ENCODE results near the gene AP4E1.

The AP4E1 gene

GRCh38 chr15:50993598-50993997 is 85.1 kb downstream of the AP4E1 start:
- Histone ChIP-seq H3K27me3 (ENCODE audit: control insufficient read depth, insufficient read depth, low read length) (no peaks in the 10 kb centered on the region), H3K36me3 (ENCODE audit: control insufficient read depth, low read depth, low read length) (peaks cover 4% of the 10 kb centered on the region), H3K4me3 (ENCODE audit: low read length) (no peak overlapping the region), H3K4me1 (ENCODE audit: control insufficient read depth, low read depth, low read length) (peaks cover 3% of the 10 kb centered on the region), H3K9me3 (ENCODE audit: control insufficient read depth, low read depth, low read length) (no peaks in the 10 kb centered on the region), H3K9ac (ENCODE audit: low read length) (no peak overlapping the region), H3K27ac (ENCODE audit: low read length) (no peak overlapping the region)

- Histone ChIP-seq H3K27ac (ENCODE audit: low read length) (no peak overlapping the region), H3K36me3 (ENCODE audit: control insufficient read depth, low read depth, low read length) (peaks cover 7% of the 10 kb centered on the region), H3K9ac (ENCODE audit: low read length) (no peak overlapping the region), H3K27me3 (ENCODE audit: control insufficient read depth, insufficient read depth, low read length) (no peaks in the 10 kb centered on the region), H3K4me3 (ENCODE audit: low read length) (no peak overlapping the region), H3K9me3 (ENCODE audit: control insufficient read depth, low read depth, low read length) (no peaks in the 10 kb centered on the region), H3K4me1 (ENCODE audit: control insufficient read depth, low read depth, low read length) (peaks cover 3% of the 10 kb centered on the region)
Observed at GRCh38 chr15:50996641-50997040, 88.2 kb downstream of the AP4E1 start.

- Histone ChIP-seq H3K9me3 (ENCODE audit: control insufficient read depth, low read depth, low read length) (no peaks in the 10 kb centered on the region), H3K4me1 (ENCODE audit: control insufficient read depth, low read depth, low read length) (peaks cover 3% of the 10 kb centered on the region), H3K9ac (ENCODE audit: low read length) (no peak overlapping the region), H3K4me3 (ENCODE audit: low read length) (no peak overlapping the region), H3K27me3 (ENCODE audit: control insufficient read depth, insufficient read depth, low read length) (no peaks in the 10 kb centered on the region), H3K36me3 (ENCODE audit: control insufficient read depth, low read depth, low read length) (peaks cover 7% of the 10 kb centered on the region), H3K27ac (ENCODE audit: low read length) (no peak overlapping the region)
Observed at GRCh38 chr15:50997371-50998051, 89.0 kb downstream of the AP4E1 start.

GRCh38 chr15:51004103-51004551 is 95.6 kb downstream of the AP4E1 start:
- no peaks in the 10 kb centered on the region for H3K27me3 ChIP-seq (ENCODE audit: control insufficient read depth, insufficient read depth, low read length)
- H3K27ac ChIP-seq (ENCODE audit: low read length): no peak overlapping the region
- no peak overlapping the region for H3K4me3 ChIP-seq (ENCODE audit: low read length)
- no peak overlapping the region for H3K9ac ChIP-seq (ENCODE audit: low read length)
- H3K36me3 ChIP-seq (ENCODE audit: control insufficient read depth, low read depth, low read length): peaks cover 3% of the 10 kb centered on the region
- H3K9me3 ChIP-seq (ENCODE audit: control insufficient read depth, low read depth, low read length): no peaks in the 10 kb centered on the region
- H3K4me1 ChIP-seq (ENCODE audit: control insufficient read depth, low read depth, low read length): peaks cover 2% of the 10 kb centered on the region

GRCh38 chr15:51006336-51006985 is 98.0 kb downstream of the AP4E1 start:
- no peak overlapping the region for H3K27ac ChIP-seq (ENCODE audit: low read length)
- H3K4me3 ChIP-seq (ENCODE audit: low read length): no peak overlapping the region
- H3K9me3 ChIP-seq (ENCODE audit: control insufficient read depth, low read depth, low read length): no peaks in the 10 kb centered on the region
- no peaks in the 10 kb centered on the region for H3K27me3 ChIP-seq (ENCODE audit: control insufficient read depth, insufficient read depth, low read length)
- peaks cover 2% of the 10 kb centered on the region for H3K36me3 ChIP-seq (ENCODE audit: control insufficient read depth, low read depth, low read length)
- H3K4me1 ChIP-seq (ENCODE audit: control insufficient read depth, low read depth, low read length): peaks cover 2% of the 10 kb centered on the region
- no peak overlapping the region for H3K9ac ChIP-seq (ENCODE audit: low read length)

GRCh38 chr15:51007131-51007666 is 98.7 kb downstream of the AP4E1 start:
- Histone ChIP-seq H3K27ac (ENCODE audit: low read length) (no peak overlapping the region), H3K4me1 (ENCODE audit: control insufficient read depth, low read depth, low read length) (peaks cover 2% of the 10 kb centered on the region), H3K9me3 (ENCODE audit: control insufficient read depth, low read depth, low read length) (no peaks in the 10 kb centered on the region), H3K27me3 (ENCODE audit: control insufficient read depth, insufficient read depth, low read length) (no peaks in the 10 kb centered on the region), H3K9ac (ENCODE audit: low read length) (no peak overlapping the region), H3K4me3 (ENCODE audit: low read length) (no peak overlapping the region), H3K36me3 (ENCODE audit: control insufficient read depth, low read depth, low read length) (no peaks in the 10 kb centered on the region)

- Histone ChIP-seq H3K27me3 (ENCODE audit: control insufficient read depth, insufficient read depth, low read length) (no peaks in the 10 kb centered on the region), H3K4me3 (ENCODE audit: low read length) (no peak overlapping the region), H3K27ac (ENCODE audit: low read length) (no peak overlapping the region), H3K4me1 (ENCODE audit: control insufficient read depth, low read depth, low read length) (no peaks in the 10 kb centered on the region), H3K36me3 (ENCODE audit: control insufficient read depth, low read depth, low read length) (no peaks in the 10 kb centered on the region), H3K9ac (ENCODE audit: low read length) (no peak overlapping the region), H3K9me3 (ENCODE audit: control insufficient read depth, low read depth, low read length) (no peaks in the 10 kb centered on the region)
Observed at GRCh38 chr15:51011212-51011611, 102.7 kb downstream of the AP4E1 start.

GRCh38 chr15:51016615-51017014 is 108.1 kb downstream of the AP4E1 start:
- Histone ChIP-seq H3K9me3 (ENCODE audit: control insufficient read depth, low read depth, low read length) (no peaks in the 10 kb centered on the region), H3K36me3 (ENCODE audit: control insufficient read depth, low read depth, low read length) (no peaks in the 10 kb centered on the region), H3K4me3 (ENCODE audit: low read length) (no peak overlapping the region), H3K27me3 (ENCODE audit: control insufficient read depth, insufficient read depth, low read length) (no peaks in the 10 kb centered on the region), H3K4me1 (ENCODE audit: control insufficient read depth, low read depth, low read length) (no peaks in the 10 kb centered on the region), H3K27ac (ENCODE audit: low read length) (no peak overlapping the region), H3K9ac (ENCODE audit: low read length) (no peak overlapping the region)

- Histone ChIP-seq H3K9me3 (ENCODE audit: control insufficient read depth, low read depth, low read length) (no peaks in the 10 kb centered on the region), H3K36me3 (ENCODE audit: control insufficient read depth, low read depth, low read length) (no peaks in the 10 kb centered on the region), H3K4me3 (ENCODE audit: low read length) (no peak overlapping the region), H3K27ac (ENCODE audit: low read length) (no peak overlapping the region), H3K4me1 (ENCODE audit: control insufficient read depth, low read depth, low read length) (no peaks in the 10 kb centered on the region), H3K9ac (ENCODE audit: low read length) (no peak overlapping the region), H3K27me3 (ENCODE audit: control insufficient read depth, insufficient read depth, low read length) (no peaks in the 10 kb centered on the region)
Observed at GRCh38 chr15:51022206-51022605, 113.7 kb downstream of the AP4E1 start.

GRCh38 chr15:51023499-51023898 is 115.0 kb downstream of the AP4E1 start:
- no peak overlapping the region for H3K27ac ChIP-seq (ENCODE audit: low read length)
- H3K4me1 ChIP-seq (ENCODE audit: control insufficient read depth, low read depth, low read length): no peaks in the 10 kb centered on the region
- H3K9me3 ChIP-seq (ENCODE audit: control insufficient read depth, low read depth, low read length): no peaks in the 10 kb centered on the region
- H3K36me3 ChIP-seq (ENCODE audit: control insufficient read depth, low read depth, low read length): no peaks in the 10 kb centered on the region
- H3K4me3 ChIP-seq (ENCODE audit: low read length): no peak overlapping the region
- H3K9ac ChIP-seq (ENCODE audit: low read length): no peak overlapping the region
- H3K27me3 ChIP-seq (ENCODE audit: control insufficient read depth, insufficient read depth, low read length): no peaks in the 10 kb centered on the region

- no peaks in the 10 kb centered on the region for H3K4me1 ChIP-seq (ENCODE audit: control insufficient read depth, low read depth, low read length)
- no peaks in the 10 kb centered on the region for H3K27me3 ChIP-seq (ENCODE audit: control insufficient read depth, insufficient read depth, low read length)
- no peak overlapping the region for H3K4me3 ChIP-seq (ENCODE audit: low read length)
- H3K36me3 ChIP-seq (ENCODE audit: control insufficient read depth, low read depth, low read length): no peaks in the 10 kb centered on the region
- H3K9ac ChIP-seq (ENCODE audit: low read length): no peak overlapping the region
- H3K9me3 ChIP-seq (ENCODE audit: control insufficient read depth, low read depth, low read length): no peaks in the 10 kb centered on the region
- H3K27ac ChIP-seq (ENCODE audit: low read length): no peak overlapping the region
Observed at GRCh38 chr15:51024735-51025453, 116.4 kb downstream of the AP4E1 start.

All from iPS-18a (cell line).